GM12878 (cell line): ENCODE data around the gene FAM227B. TPM values are rescaled to one million over a fixed set of nuclear protein-coding genes. Genes with fewer than 3 reads are reported as not detected.

ENCODE experiments used
- ATAC-seq: fragments of 200-7000 bp; cut with Tn5 transposase; 3 replicates; pipeline ENCODE4 v1.9.1; 2020; ENCODE audit warnings: mild to moderate bottlenecking, moderate library complexity
- BruUV-seq: library from RNA; stranded (reverse); fragments of 400-500 nt; replicated peaks from 2 replicates; lab custom pipeline; 2021; lab: Mats Ljungman, UMichigan
- CTCF ChIA-PET: fragments of 300-600 bp; sonication (Branson Sonifier 250); formaldehyde crosslinking; extraction: SDS; loops from one replicate; lab custom pipeline; 2021; ENCODE audit warnings: inconsistent platforms; lab: Yijun Ruan, JAX
- POLR2A ChIA-PET: fragments of 350-600 bp; formaldehyde crosslinking; extraction: SDS; loops from one replicate; lab custom pipeline; 2021; ENCODE audit warnings: inconsistent platforms; lab: Charles Lee
- RAD21 ChIA-PET: fragments of 300-600 bp; sonication (Branson Sonifier 250); formaldehyde crosslinking; loops from one replicate; lab custom pipeline; 2023; ENCODE audit warnings: antibody characterized with exemption; ENCODE audit not compliant: unreplicated experiment; lab: Charles Lee
- SMC1A ChIA-PET: fragments of 300-600 bp; sonication (Branson Sonifier 250); formaldehyde crosslinking; loops from one replicate; lab custom pipeline; 2023; ENCODE audit not compliant: unreplicated experiment, uncharacterized antibody; lab: Charles Lee
- DNase-seq: peaks from one replicate; pipeline ENCODE4 v3.0.0-alpha.2; 2011; ENCODE audit warnings: low read depth, low spot score
- FAIRE-seq: peaks from 3 replicates; lab custom pipeline; 2011; peaks lifted over from hg19 to GRCh38; lab: Jason Lieb, UNC
- H2AFZ ChIP-seq: 2 replicates; pipeline ENCODE4 v1.6.0; 2011; ENCODE audit warnings: low read depth, low read length, control low read depth; ENCODE audit not compliant: control insufficient read depth
- H3K27ac ChIP-seq: 2 replicates; pipeline ENCODE4 v1.5.1; 2011; ENCODE audit warnings: control low read depth; ENCODE audit not compliant: control insufficient read depth, insufficient read depth
- H3K27me3 ChIP-seq, 2 experiments: replicated peaks in 1 of 2; 2 replicates each; pipeline versions ENCODE4 v1.6.0 to v1.6.1; 2011; ENCODE audit warnings: low read length in 1 of 2; ENCODE audit not compliant: control insufficient read depth in 2 of 2, insufficient read depth in 2 of 2
- H3K36me3 ChIP-seq, 2 experiments: 2 replicates each; pipeline ENCODE4 v1.5.1; 2011; ENCODE audit warnings: low read length in 1 of 2; ENCODE audit not compliant: control insufficient read depth in 2 of 2, insufficient read depth in 2 of 2
- H3K4me1 ChIP-seq: 2 replicates; pipeline ENCODE4 v1.6.1; 2011; ENCODE audit warnings: mild to moderate bottlenecking, low read length, moderate library complexity, mixed read lengths; ENCODE audit not compliant: control insufficient read depth, insufficient read depth
- H3K4me2 ChIP-seq: 2 replicates; pipeline ENCODE4 v1.6.0; 2011; ENCODE audit warnings: control low read depth; ENCODE audit not compliant: control insufficient read depth, insufficient read depth
- H3K4me3 ChIP-seq: fragments of 200-600 bp; sonication (generic); 2 replicates; pipeline ENCODE4 v1.5.1; 2016
- H3K79me2 ChIP-seq: 2 replicates; pipeline ENCODE4 v1.6.0; 2011; ENCODE audit warnings: low read length; ENCODE audit not compliant: control insufficient read depth, insufficient read depth
- H3K9ac ChIP-seq: 2 replicates; pipeline ENCODE4 v1.8.0; 2011; ENCODE audit warnings: low read length, control low read depth, mixed read lengths; ENCODE audit not compliant: control insufficient read depth, insufficient read depth
- H3K9me3 ChIP-seq: replicated peaks from 3 replicates; pipeline ENCODE4 v1.5.1; 2011; ENCODE audit warnings: mild to moderate bottlenecking, low read length; ENCODE audit not compliant: control insufficient read depth, insufficient read depth
- H4K20me1 ChIP-seq: 2 replicates; pipeline ENCODE4 v1.6.0; 2011; ENCODE audit not compliant: control insufficient read depth, insufficient read depth
- FOXM1 ChIP-seq: IDR thresholded peaks from 2 replicates; pipeline ENCODE4 v1.6.1; 2012; ENCODE audit warnings: low read depth, mild to moderate bottlenecking, inconsistent platforms, low read length, moderate library complexity
- MEF2A ChIP-seq: IDR thresholded peaks from 2 replicates; pipeline ENCODE4 v1.6.1; 2011; ENCODE audit warnings: low read depth, mild to moderate bottlenecking, low read length, moderate library complexity; ENCODE audit not compliant: insufficient read depth
- NFYB ChIP-seq: IDR thresholded peaks from 2 replicates; pipeline ENCODE4 v1.6.1; 2011; ENCODE audit warnings: low read depth, mild to moderate bottlenecking, low read length, improper control_type of control experiment, moderate library complexity; ENCODE audit not compliant: insufficient read depth
- NR2F1 ChIP-seq: fragments of 450-650 bp; conservative IDR thresholded peaks from 2 replicates; pipeline ENCODE4 v1.6.1; 2017; ENCODE audit warnings: mild to moderate bottlenecking
- RCOR1 ChIP-seq: conservative IDR thresholded peaks from 2 replicates; pipeline ENCODE4 v1.6.1; 2012; ENCODE audit warnings: low read depth, low read length, improper control_type of control experiment
- SPI1 ChIP-seq: IDR thresholded peaks from 2 replicates; pipeline ENCODE4 v1.6.1; 2011; ENCODE audit warnings: low read depth, mild to moderate bottlenecking, low read length, moderate library complexity, borderline replicate concordance; ENCODE audit not compliant: insufficient read depth
- WGBS: methylation state at CpG from one replicate; pipeline ENCODE4 v1.1.6; 2016; ENCODE audit warnings: low lambda C conversion rate; ENCODE audit not compliant: insufficient replicate concordance, insufficient coverage; ENCODE audit errors: missing lambda C conversion rate; 5-methylcytosine and 5-hydroxymethylcytosine counted together
- in situ Hi-C: fragments of 300-500 bp; cut with MboI; formaldehyde crosslinking; loops from 9 replicates; pipeline ENCODE4 v1.14.3; 2018; ENCODE audit warnings: mixed read lengths
- intact Hi-C: fragments of 100-400 bp; cut with micrococcal nuclease; formaldehyde crosslinking; loops from one replicate; pipeline ENCODE4 v1.14.2; 2022; ENCODE audit not compliant: unreplicated experiment
- polyA plus RNA-seq, 11 experiments: library from polyadenylated mRNA; depleted of rRNA in 4 of 11; unstranded in 6 of 11; stranded (reverse) in 5 of 11; fragments of >200 nt; fragmentation: Nextera tagmentation in 4 of 11; fragmentation: Illumina TruSeq in 1 of 11; extraction: Ambion mirVana in 4 of 11; extraction: Trizol in 1 of 11; gene quantifications; 1 replicate in 1 of 11; 2 replicates in 10 of 11; pipeline versions ENCODE4 v1.2.1 to v1.2.3, GENCODE V29; 2011 to 2016; ENCODE audit warnings: inconsistent platforms in 2 of 11, missing spikeins in 2 of 11, low read depth in 1 of 11
- total RNA-seq, 4 experiments: library from RNA; depleted of rRNA in 3 of 4; stranded (reverse); fragments of >200 nt in 3 of 4; fragmentation: Illumina TruSeq in 1 of 4; extraction: Trizol in 1 of 4; gene quantifications; 2 replicates each; pipeline versions ENCODE4 v1.2.1 to v1.2.3, GENCODE V29; 2013 to 2021
- TF ChIP-seq, protein P1 (sequence below): fragments of 450-650 bp; formaldehyde crosslinking; IDR thresholded peaks from 2 replicates; pipeline ENCODE4 v1.4.0; 2022; ENCODE audit warnings: mild to moderate bottlenecking, moderate library complexity
- TF ChIP-seq, protein P2 (sequence below): fragments of 450-650 bp; IDR thresholded peaks from 2 replicates; pipeline ENCODE4 v1.6.1; 2017; ENCODE audit warnings: antibody characterized with exemption, mild to moderate bottlenecking, moderate library complexity
- TF ChIP-seq, protein P3 (sequence below): fragments of 450-650 bp; IDR thresholded peaks from 2 replicates; pipeline ENCODE4 v1.6.1; 2016; ENCODE audit warnings: mild to moderate bottlenecking

FAM227B gene
- total and polyA plus RNA-seq, 10 of the 15 experiments (the other 5 are each of a cell fraction or from before 2014, with no cell fraction given), result 3.9 to 12.6 (median 6.9) TPM

- Histone ChIP-seq H3K9me3 (no peaks in the 10 kb centered on the region; the same call in 2 of the 3 replicates), H3K36me3 (peaks cover 0 to 2% of the 10 kb centered on the region in 2 experiments; a peak in 1 of 4 replicates), H3K4me2 (no peak overlapping the region), H3K4me3 (no peak overlapping the region), H3K9ac (no peak overlapping the region), H2AFZ (no peak overlapping the region; the same call in 1 of the 2 replicates), H3K79me2 (no peaks in the 10 kb centered on the region), H4K20me1 (no peaks in the 10 kb centered on the region), H3K4me1 (0 out of 2 replicates have a peak, but pooled peaks cover 3% of the 10 kb centered on the region), H3K27me3 (no peaks in the 10 kb centered on the region), H3K27ac (peak overlapping the region; percentile 42; the same call in 1 of the 2 replicates)
- ChIA-PET CTCF (interaction anchor here (1.2 kb wide), 1 partner anchor 10 kb away, joined by 3 read pairs; no protein-coding TSS in a partner anchor), SMC1A (no interaction called here), RAD21 (no interaction called here), POLR2A (no interaction called here)
- ATAC-seq, result no peak
- intact Hi-C loops (no loop called here), in situ Hi-C loops (no loop called here)
- 52% methylated on average over 3 of the region's 3 CpGs for WGBS
- peak; percentile 52 for FAIRE-seq
- BruUV-seq, result no TSS peak
- no peak for DNase-seq
- TF ChIP-seq SPI1 (peak; percentile 84), MEF2A (no peak)
Measured at GRCh38 chr15:49303003-49303402, 317.6 kb downstream of the FAM227B start.

DNA sequence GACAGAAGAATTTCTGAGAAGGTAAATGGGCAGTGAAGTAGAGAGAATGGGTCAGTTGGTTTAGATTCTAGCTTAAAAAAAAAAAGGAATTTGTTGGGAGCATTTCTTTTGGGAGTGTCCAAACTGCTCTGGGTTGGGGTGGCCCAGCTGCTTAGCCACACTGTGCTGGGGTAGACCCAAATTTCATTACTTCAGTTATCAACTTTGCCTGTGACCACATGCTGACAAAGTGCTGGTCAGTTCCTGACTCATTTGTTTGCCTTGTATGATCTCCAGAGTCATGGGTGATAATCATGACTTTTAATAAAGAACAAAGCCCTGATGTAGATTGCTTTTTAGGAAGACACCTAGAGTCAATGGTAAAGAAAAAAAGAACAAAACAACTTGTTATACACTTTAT, 319.1 kb downstream of the FAM227B start:
- ChIA-PET RAD21 (no interaction called here), CTCF (interaction anchor here (1.2 kb wide), 1 partner anchor 9 kb away, joined by 3 read pairs; no protein-coding TSS in a partner anchor)
- H3K9me3 ChIP-seq, result no peaks in the 10 kb centered on the region; the same call in 2 of the 3 replicates
- TF ChIP-seq, protein P1, sequence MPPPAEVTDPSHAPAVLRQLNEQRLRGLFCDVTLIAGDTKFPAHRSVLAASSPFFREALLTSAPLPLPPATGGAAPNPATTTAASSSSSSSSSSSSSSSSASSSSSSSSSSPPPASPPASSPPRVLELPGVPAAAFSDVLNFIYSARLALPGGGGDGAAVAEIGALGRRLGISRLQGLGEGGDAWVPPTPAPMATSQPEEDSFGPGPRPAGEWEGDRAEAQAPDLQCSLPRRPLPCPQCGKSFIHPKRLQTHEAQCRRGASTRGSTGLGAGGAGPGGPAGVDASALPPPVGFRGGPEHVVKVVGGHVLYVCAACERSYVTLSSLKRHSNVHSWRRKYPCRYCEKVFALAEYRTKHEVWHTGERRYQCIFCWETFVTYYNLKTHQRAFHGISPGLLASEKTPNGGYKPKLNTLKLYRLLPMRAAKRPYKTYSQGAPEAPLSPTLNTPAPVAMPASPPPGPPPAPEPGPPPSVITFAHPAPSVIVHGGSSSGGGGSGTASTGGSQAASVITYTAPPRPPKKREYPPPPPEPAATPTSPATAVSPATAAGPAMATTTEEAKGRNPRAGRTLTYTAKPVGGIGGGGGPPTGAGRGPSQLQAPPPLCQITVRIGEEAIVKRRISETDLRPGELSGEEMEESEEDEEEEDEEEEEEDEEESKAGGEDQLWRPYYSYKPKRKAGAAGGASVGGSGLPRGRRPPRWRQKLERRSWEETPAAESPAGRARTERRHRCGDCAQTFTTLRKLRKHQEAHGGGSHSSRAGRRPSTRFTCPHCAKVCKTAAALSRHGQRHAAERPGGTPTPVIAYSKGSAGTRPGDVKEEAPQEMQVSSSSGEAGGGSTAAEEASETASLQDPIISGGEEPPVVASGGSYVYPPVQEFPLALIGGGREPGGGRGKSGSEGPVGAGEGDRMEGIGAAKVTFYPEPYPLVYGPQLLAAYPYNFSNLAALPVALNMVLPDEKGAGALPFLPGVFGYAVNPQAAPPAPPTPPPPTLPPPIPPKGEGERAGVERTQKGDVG (CRISPR knock-in tag), result no peak
- TF ChIP-seq, protein P2, sequence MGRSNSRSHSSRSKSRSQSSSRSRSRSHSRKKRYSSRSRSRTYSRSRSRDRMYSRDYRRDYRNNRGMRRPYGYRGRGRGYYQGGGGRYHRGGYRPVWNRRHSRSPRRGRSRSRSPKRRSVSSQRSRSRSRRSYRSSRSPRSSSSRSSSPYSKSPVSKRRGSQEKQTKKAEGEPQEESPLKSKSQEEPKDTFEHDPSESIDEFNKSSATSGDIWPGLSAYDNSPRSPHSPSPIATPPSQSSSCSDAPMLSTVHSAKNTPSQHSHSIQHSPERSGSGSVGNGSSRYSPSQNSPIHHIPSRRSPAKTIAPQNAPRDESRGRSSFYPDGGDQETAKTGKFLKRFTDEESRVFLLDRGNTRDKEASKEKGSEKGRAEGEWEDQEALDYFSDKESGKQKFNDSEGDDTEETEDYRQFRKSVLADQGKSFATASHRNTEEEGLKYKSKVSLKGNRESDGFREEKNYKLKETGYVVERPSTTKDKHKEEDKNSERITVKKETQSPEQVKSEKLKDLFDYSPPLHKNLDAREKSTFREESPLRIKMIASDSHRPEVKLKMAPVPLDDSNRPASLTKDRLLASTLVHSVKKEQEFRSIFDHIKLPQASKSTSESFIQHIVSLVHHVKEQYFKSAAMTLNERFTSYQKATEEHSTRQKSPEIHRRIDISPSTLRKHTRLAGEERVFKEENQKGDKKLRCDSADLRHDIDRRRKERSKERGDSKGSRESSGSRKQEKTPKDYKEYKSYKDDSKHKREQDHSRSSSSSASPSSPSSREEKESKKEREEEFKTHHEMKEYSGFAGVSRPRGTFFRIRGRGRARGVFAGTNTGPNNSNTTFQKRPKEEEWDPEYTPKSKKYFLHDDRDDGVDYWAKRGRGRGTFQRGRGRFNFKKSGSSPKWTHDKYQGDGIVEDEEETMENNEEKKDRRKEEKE, result no peak
- TF ChIP-seq RCOR1, result no peak
- no peak for TF ChIP-seq FOXM1
- TF ChIP-seq, protein P3, sequence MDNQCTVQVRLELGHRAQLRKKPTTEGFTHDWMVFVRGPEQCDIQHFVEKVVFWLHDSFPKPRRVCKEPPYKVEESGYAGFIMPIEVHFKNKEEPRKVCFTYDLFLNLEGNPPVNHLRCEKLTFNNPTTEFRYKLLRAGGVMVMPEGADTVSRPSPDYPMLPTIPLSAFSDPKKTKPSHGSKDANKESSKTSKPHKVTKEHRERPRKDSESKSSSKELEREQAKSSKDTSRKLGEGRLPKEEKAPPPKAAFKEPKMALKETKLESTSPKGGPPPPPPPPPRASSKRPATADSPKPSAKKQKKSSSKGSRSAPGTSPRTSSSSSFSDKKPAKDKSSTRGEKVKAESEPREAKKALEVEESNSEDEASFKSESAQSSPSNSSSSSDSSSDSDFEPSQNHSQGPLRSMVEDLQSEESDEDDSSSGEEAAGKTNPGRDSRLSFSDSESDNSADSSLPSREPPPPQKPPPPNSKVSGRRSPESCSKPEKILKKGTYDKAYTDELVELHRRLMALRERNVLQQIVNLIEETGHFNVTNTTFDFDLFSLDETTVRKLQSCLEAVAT, result no peak
- no peak for TF ChIP-seq NR2F1
- no peak for TF ChIP-seq NFYB

More for the DNA sequence above, 319.1 kb downstream of the FAM227B start:
- ChIA-PET SMC1A (no interaction called here), POLR2A (no interaction called here)
- intact Hi-C loops, result no loop called here
- BruUV-seq, result no TSS peak
- DNase-seq (no peak), ATAC-seq (no peak), FAIRE-seq (no peak)
- Histone ChIP-seq H3K4me2 (no peak overlapping the region), H3K27me3 (no peaks in the 10 kb centered on the region), H3K27ac (no peak overlapping the region), H3K36me3 (peaks cover 0 to 2% of the 10 kb centered on the region in 2 experiments; a peak in 1 of 4 replicates), H3K4me1 (0 out of 2 replicates have a peak, but pooled peaks cover 3% of the 10 kb centered on the region), H3K79me2 (no peaks in the 10 kb centered on the region), H4K20me1 (no peaks in the 10 kb centered on the region), H3K9ac (no peak overlapping the region), H2AFZ (no peak overlapping the region), H3K4me3 (no peak overlapping the region)
- in situ Hi-C loops, result no loop called here
